Body of pancreas (tissue), 4 donors: ENCODE measurements around the gene HOXB3. TPM values are rescaled to one million over a fixed set of nuclear protein-coding genes. Genes with fewer than 3 reads are reported as not detected.

Experiments
- ATAC-seq: fragments of 150-250 bp; one replicate; pipeline ENCODE4 v1.9.1; 2016
- DNase-seq, 4 donors: peaks; one replicate each; pipeline ENCODE4 v3.0.0-alpha.2; 2019
- H3K27ac ChIP-seq, 4 donors: fragments of 200-600 bp; sonication (generic); 1 replicate in 3 of 4; 2 replicates in 1 of 4; pipeline versions ENCODE4 v1.5.1 to v1.6.1; 2016 to 2019; ENCODE audit warnings: mild to moderate bottlenecking in 1 of 4, mixed read lengths in 1 of 4, moderate library complexity in 1 of 4
- H3K27me3 ChIP-seq, 2 donors: fragments of 200-600 bp; sonication (generic); one replicate each; pipeline ENCODE4 v1.6.0; 2016; ENCODE audit warnings: mild to moderate bottlenecking in 1 of 2
- H3K36me3 ChIP-seq, 2 donors: fragments of 200-600 bp; sonication (generic); replicated peaks in 1 of 2; 2 replicates each; pipeline ENCODE4 v1.5.1; 2016; ENCODE audit warnings: low read depth in 2 of 2; ENCODE audit not compliant: insufficient read depth in 1 of 2
- H3K4me1 ChIP-seq: fragments of 200-600 bp; sonication (generic); one replicate; pipeline ENCODE4 v1.6.0; 2016
- H3K4me3 ChIP-seq, 2 donors: fragments of 200-600 bp; sonication (generic); 1 replicate in 1 of 2; 2 replicates in 1 of 2; pipeline ENCODE4 v1.5.1; 2016 to 2019
- H3K9me3 ChIP-seq, 3 donors: fragments of 200-600 bp; sonication (generic); 1 replicate in 2 of 3; 2 replicates in 1 of 3; pipeline ENCODE4 v1.5.1; 2016
- CTCF ChIP-seq, 7 experiments: fragments of 450-650 bp in 4 of 7; fragments of 200-600 bp in 3 of 7; sonication (generic) in 3 of 7; IDR thresholded peaks; one replicate each; pipeline ENCODE4 v1.5.1; 2016 to 2019; ENCODE audit warnings: antibody characterized with exemption in 7 of 7
- POLR2A ChIP-seq, 3 donors: fragments of 450-650 bp; IDR thresholded peaks; one replicate each; pipeline ENCODE4 v1.6.1; 2016; ENCODE audit warnings: antibody characterized with exemption in 3 of 3, mild to moderate bottlenecking in 2 of 3
- whole genome bisulfite sequencing, 2 donors: methylation state at CpG; one replicate each; pipeline ENCODE4 v1.1.5; 2017; 5-methylcytosine and 5-hydroxymethylcytosine counted together
- intact Hi-C: fragments of 100-400 bp; cut with DNase I; formaldehyde crosslinking; loops from one replicate; pipeline ENCODE4 v1.15.1; 2023
- total RNA-seq, 2 donors: library from RNA; depleted of rRNA; stranded (reverse); fragments of >200 nt; gene quantifications; one replicate each; pipeline ENCODE4 v1.1.0, GENCODE V29; 2016

The HOXB3 gene
- total RNA-seq, 2 donors from 2014 or later = 2.9 TPM; not detected in 1

- no peak for TF ChIP-seq CTCF (IDR thresholded peaks at IDR 0.05)
- TF ChIP-seq POLR2A (IDR thresholded peaks at IDR 0.05) = no peak
- peaks cover 29% of the 10 kb centered on the region for H3K4me1 ChIP-seq
- DNase-seq (no peak), ATAC-seq (no peak)
- no peaks in the 10 kb centered on the region for H3K9me3 ChIP-seq
- intact Hi-C loops = no loop called here
- no peak overlapping the region for H3K27ac ChIP-seq
- H3K4me3 ChIP-seq = no peak overlapping the region
- peaks cover 0 to 74% of the 10 kb centered on the region in 2 donors for H3K27me3 ChIP-seq
- H3K36me3 ChIP-seq = no peaks in the 10 kb centered on the region
- WGBS, 2 donors = 75 to 95% methylated on average over 1 of the region's 1 CpG
Observed at GRCh38 chr17:48608494-48608834, 18.4 kb upstream of the HOXB3 start.

- no peak for ATAC-seq
- TF ChIP-seq CTCF (IDR thresholded peaks at IDR 0.05) (no peak), POLR2A (IDR thresholded peaks at IDR 0.05) (no peak)
- Histone ChIP-seq H3K4me1 (peaks cover 24% of the 10 kb centered on the region), H3K36me3 (no peaks in the 10 kb centered on the region), H3K9me3 (no peaks in the 10 kb centered on the region), H3K27ac (no peak overlapping the region), H3K27me3 (peaks cover 0 to 67% of the 10 kb centered on the region in 2 donors), H3K4me3 (no peak overlapping the region)
- intact Hi-C loops = no loop called here
- WGBS, 2 donors = 28 to 51% methylated on average over 9 of the region's 9 CpGs
- no peak for DNase-seq
Observed at GRCh38 chr17:48606892-48607614, 17.0 kb upstream of the HOXB3 start.

GRCh38 chr17:48605991-48606891 lies 16.2 kb upstream of the HOXB3 start:
- intact Hi-C loops = no loop called here
- H3K4me3 ChIP-seq = no peak overlapping the region
- whole genome bisulfite sequencing, 2 donors = 26 to 32% methylated on average over 38 to 41 of the region's 41 CpGs
- TF ChIP-seq CTCF (IDR thresholded peaks at IDR 0.05) (no peak), POLR2A (IDR thresholded peaks at IDR 0.05) (no peak)
- peaks cover 28% of the 10 kb centered on the region for H3K4me1 ChIP-seq
- no peaks in the 10 kb centered on the region for H3K36me3 ChIP-seq
- no peak overlapping the region for H3K27ac ChIP-seq
- H3K9me3 ChIP-seq = no peaks in the 10 kb centered on the region
- peaks cover under 1 to 70% of the 10 kb centered on the region in 2 donors for H3K27me3 ChIP-seq
- ATAC-seq (no peak), DNase-seq (no peak)

- TF ChIP-seq CTCF (IDR thresholded peaks at IDR 0.05) = no peak
- no peak for TF ChIP-seq POLR2A (IDR thresholded peaks at IDR 0.05)
- ATAC-seq (no peak), DNase-seq (no peak)
- Histone ChIP-seq H3K27me3 (peaks cover 3 to 67% of the 10 kb centered on the region in 2 donors), H3K9me3 (no peaks in the 10 kb centered on the region), H3K27ac (no peak overlapping the region), H3K4me1 (peaks cover 21% of the 10 kb centered on the region), H3K4me3 (no peak overlapping the region), H3K36me3 (no peaks in the 10 kb centered on the region)
- intact Hi-C loops = no loop called here
- WGBS, 2 donors = 30 to 36% methylated on average over 10 of the region's 10 CpGs
Observed at GRCh38 chr17:48605409-48605919, 15.4 kb upstream of the HOXB3 start.
